NCI-H1092 treated with DMSO at 0.1 percent for 48 hours (cell line): Measurements from ENCODE around the gene ADH1C.

ENCODE experiments used
- DNase-seq: peaks from one replicate; lab custom pipeline; 2025; lab: John Stamatoyannopoulos, UW

ADH1C gene

DNA sequence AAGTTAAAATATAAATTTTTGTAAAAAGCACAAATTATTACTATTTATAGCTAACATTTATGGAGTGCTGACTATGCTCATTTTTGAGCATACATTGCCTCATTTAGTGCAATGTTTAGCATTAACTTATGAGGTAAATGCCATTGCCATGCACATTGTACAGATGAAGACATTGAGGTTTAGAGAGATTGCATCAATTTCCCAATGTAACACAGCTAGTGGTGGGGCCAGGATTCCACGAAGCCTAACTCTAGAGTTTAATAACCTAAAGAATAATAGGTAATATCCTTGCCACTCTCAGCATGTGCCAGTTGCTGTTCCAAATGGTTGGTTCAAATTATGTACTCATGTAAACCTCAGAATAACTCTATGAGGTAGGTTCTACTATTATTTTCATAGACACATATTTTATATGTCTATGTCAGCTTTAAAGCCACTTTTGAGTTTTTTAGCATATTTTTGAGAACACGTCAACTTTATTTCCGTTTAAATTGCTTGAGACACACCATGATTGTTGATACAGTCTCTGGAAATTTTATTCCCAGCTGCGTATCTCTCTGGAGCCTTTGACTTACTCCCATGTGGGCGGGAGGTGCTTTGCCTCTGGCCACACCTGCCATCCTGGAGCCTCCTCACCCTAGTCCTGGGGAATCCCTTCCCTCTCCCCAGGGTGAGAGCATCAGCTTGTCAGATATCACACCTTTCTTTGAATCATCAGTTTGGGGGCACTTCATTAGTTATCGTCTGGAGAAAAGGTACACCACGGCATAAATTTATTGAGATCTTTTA lies 51.0 kb downstream of the ADH1C start:
- DNase-seq, result no peak

DNA sequence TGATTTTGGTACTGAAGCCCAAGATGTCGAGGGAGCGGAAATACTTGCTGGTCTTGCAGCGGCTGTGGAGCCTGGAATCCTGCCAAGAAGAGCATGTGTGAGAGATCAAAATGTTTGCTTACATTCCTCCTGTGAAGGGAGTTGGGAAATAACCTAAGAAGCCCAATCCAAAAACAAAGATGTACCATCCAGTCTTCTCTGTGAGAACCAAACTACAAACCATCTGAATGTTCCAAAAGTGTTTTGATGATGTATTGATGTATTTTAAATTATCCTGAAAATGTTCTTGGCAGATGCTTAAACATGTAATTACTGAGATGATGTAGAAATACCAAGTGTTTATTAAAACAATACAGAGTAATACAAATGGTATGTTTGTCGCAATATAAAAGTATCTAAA lies 51.6 kb downstream of the ADH1C start:
- peak; percentile 3 for DNase-seq

DNA sequence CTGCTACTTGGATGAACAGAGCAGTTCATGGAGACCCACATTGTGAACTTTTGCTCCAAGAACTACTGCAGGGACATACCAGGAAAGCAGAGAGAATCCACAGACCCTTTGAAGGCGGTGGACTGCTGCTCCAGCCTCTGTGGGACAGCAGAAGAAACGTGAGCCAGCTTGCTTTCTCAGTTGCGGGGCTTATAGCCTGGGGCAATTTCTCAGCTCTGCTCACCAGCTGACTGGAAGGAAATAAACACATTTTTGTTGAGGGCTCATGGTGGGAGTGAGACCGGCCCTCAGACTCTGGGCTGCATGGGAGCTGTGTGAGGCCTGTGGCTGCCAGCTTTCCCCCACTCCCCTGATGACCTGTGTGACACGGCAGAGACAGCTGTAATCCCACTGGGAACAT lies 59.2 kb downstream of the ADH1C start:
- DNase-seq, result no peak

DNA sequence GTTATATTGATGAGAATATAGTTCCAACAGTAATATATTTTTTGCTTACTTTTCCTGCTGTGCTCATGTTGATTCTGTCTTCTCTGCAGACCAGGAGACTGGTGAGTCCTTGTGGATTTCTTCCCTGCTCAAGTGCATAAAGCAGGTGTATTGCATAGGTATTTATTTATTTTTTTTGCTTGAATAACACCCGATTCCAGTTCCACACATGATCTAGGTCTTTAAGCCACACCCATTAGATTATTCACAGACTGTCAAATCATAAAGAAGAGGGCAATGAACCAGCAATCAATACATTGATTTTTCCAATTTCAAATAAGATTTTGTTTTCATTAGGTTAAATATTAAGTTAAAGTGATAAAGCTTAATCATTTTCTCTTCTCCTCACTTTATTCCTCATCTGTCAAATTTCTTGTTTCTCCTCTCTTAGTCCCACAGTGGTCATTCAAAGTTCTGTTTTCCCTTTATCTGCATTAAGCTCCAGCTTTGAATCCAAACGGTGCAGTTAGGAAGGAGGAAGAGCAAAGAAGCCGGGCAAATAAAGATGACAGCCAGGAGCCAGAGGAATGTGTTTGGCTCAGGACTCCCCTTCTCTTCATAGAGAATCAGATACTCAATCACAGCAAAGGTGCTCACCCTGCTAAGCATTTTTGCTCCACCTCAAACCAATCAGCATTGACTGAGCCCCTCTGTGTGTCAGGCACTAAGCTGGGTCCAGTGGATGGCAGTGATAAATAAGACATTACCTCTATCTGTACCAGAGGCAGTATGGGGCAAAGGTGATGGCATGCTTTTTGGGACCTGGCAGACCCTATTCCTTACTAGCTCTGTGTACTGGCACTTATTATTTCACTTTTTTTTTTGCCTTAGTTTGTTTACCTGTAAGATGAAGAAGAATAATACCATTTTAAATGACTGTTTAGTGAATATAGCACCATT lies 61.4 kb downstream of the ADH1C start, which contains the start of gene ADH1A:
TSS of gene ADH1A (minus strand) at position 138 of the 939 bp plus-strand sequence. CDS start at position 67, 71 bp downstream.
- no peak for DNase-seq
